Natural killer cell (primary cell): ENCODE measurements around the gene NTN4. TPM values are rescaled to one million over a fixed set of nuclear protein-coding genes. Genes with fewer than 3 reads are reported as not detected.

Experiments used
- ATAC-seq, 3 donors: fragments of 150-1000 bp in 2 of 3; fragments of 200-7000 bp in 1 of 3; cut with Tn5 transposase; 1 replicate in 1 of 3; 2 replicates in 2 of 3; pipeline ENCODE4 v1.10.0; 2021; ENCODE audit warnings: mild to moderate bottlenecking in 2 of 3, moderate library complexity in 2 of 3
- DNase-seq, 2 donors: peaks; one replicate each; pipeline versions ENCODE4 v3.0.0 to v3.0.0-alpha.2; 2013 to 2021; ENCODE audit warnings: mixed read lengths in 1 of 2
- H3K27ac ChIP-seq: one replicate; pipeline ENCODE4 v1.5.1; 2013; ENCODE audit warnings: mild to moderate bottlenecking, low read length
- H3K27me3 ChIP-seq: one replicate; pipeline ENCODE4 v1.6.1; 2013; ENCODE audit warnings: low read length; ENCODE audit not compliant: control insufficient read depth, insufficient read depth
- H3K36me3 ChIP-seq: one replicate; pipeline ENCODE4 v1.6.1; 2013; ENCODE audit warnings: low read length; ENCODE audit not compliant: control insufficient read depth, insufficient read depth
- H3K4me1 ChIP-seq: one replicate; pipeline ENCODE4 v1.6.1; 2013; ENCODE audit warnings: low read length; ENCODE audit not compliant: control insufficient read depth, insufficient read depth
- H3K4me3 ChIP-seq: one replicate; pipeline ENCODE4 v1.5.1; 2013; ENCODE audit warnings: low read length
- H3K9me3 ChIP-seq: one replicate; pipeline ENCODE4 v1.6.1; 2013; ENCODE audit warnings: low read length; ENCODE audit not compliant: control insufficient read depth, insufficient read depth
- H3K27ac Mint-ChIP-seq, 2 donors: one replicate each; pipeline ENCODE4 v1.8.0; 2022; ENCODE audit warnings: mild to moderate bottlenecking in 2 of 2, mixed read lengths in 2 of 2, moderate library complexity in 1 of 2
- H3K27me3 Mint-ChIP-seq, 2 donors: one replicate each; pipeline ENCODE4 v1.8.0; 2022; ENCODE audit warnings: low read depth in 2 of 2, mixed read lengths in 2 of 2
- H3K36me3 Mint-ChIP-seq: one replicate; pipeline ENCODE4 v1.8.0; 2022; ENCODE audit warnings: mixed read lengths
- H3K4me1 Mint-ChIP-seq, 2 donors: one replicate each; pipeline ENCODE4 v1.8.0; 2022; ENCODE audit warnings: mixed read lengths in 2 of 2
- H3K4me3 Mint-ChIP-seq: one replicate; pipeline ENCODE4 v1.8.0; 2022; ENCODE audit warnings: mild to moderate bottlenecking, moderate library complexity, mixed read lengths
- H3K9me3 Mint-ChIP-seq, 2 donors: one replicate each; pipeline ENCODE4 v1.8.0; 2022; ENCODE audit warnings: mixed read lengths in 2 of 2
- CTCF ChIP-seq: fragments of 200-600 bp; IDR thresholded peaks from one replicate; pipeline ENCODE4 v1.8.0; 2022; ENCODE audit warnings: antibody characterized with exemption
- WGBS: methylation state at CpG from one replicate; pipeline ENCODE4 v1.1.7; 2013; ENCODE audit warnings: missing lambda C conversion rate; ENCODE audit not compliant: insufficient coverage; 5-methylcytosine and 5-hydroxymethylcytosine counted together
- intact Hi-C: fragments of 100-400 bp; cut with micrococcal nuclease; formaldehyde crosslinking; loops from one replicate; pipeline ENCODE4 v1.14.2; 2022
- total RNA-seq, 4 donors: library from RNA; stranded (reverse); fragments of 120-200 nt in 1 of 4; gene quantifications; one replicate each; pipeline versions ENCODE4 v1.2.3 to v1.2.4, GENCODE V29; 2013 to 2022

NTN4 gene
- total RNA-seq, 3 donors from 2014 or later (not counting 1 experiment from before 2014, with no cell fraction given): 0.18 TPM; not detected in 2

DNA sequence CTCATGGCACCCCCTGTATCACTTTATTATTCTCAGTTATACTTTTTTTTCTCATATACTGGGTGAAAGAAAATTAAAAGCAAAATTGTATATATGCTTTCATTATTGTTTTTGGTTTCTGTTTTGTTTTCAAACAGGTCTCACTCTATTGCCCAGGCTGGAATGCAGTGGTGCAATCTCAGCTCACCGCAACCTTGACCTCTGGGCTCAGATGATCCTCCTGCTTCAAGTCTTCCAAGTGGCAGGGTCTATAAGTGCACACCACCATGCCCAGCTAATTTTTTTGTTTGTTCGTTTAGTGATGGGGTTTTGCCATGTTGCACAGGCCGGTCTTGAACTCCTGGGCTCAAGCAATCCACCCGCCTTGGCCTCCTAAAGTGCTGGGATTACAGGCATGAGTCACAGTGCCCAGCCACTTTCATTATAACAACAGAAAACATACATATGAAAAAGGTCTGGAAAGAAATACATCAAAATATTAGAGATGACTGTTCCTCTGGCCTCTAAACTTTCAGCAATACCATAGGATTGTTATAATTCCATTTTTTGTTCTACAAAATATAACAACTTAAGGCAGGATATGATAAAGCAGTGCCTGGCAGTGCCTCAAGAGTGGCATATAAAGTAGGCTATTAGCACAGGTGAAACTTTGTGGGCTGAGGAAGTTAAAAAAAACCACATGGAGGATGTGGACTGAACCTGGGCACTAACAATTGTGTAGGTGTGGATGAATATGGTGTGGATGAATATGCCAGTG is 5.8 kb upstream of the NTN4 start:
- no peak for TF ChIP-seq CTCF
- H3K36me3 ChIP-seq: no peaks in the 10 kb centered on the region
- H3K4me3 Mint-ChIP-seq: no peak overlapping the region
- no peaks in the 10 kb centered on the region for H3K9me3 ChIP-seq
- no peak for ATAC-seq
- H3K27ac Mint-ChIP-seq: no peak overlapping the region
- H3K27me3 ChIP-seq: peaks cover 18% of the 10 kb centered on the region
- H3K4me1 ChIP-seq: peaks cover 3% of the 10 kb centered on the region
- 98% methylated on average over 4 of the region's 4 CpGs for WGBS
- H3K4me3 ChIP-seq: no peak overlapping the region
- peaks cover under 1 to 2% of the 10 kb centered on the region in 2 donors for H3K4me1 Mint-ChIP-seq
- no peaks in the 10 kb centered on the region for H3K9me3 Mint-ChIP-seq
- intact Hi-C loops: no loop called here
- DNase-seq: no peak
- peaks cover 32 to 43% of the 10 kb centered on the region in 2 donors for H3K27me3 Mint-ChIP-seq
- H3K36me3 Mint-ChIP-seq: no peaks in the 10 kb centered on the region
- no peak overlapping the region for H3K27ac ChIP-seq

DNA sequence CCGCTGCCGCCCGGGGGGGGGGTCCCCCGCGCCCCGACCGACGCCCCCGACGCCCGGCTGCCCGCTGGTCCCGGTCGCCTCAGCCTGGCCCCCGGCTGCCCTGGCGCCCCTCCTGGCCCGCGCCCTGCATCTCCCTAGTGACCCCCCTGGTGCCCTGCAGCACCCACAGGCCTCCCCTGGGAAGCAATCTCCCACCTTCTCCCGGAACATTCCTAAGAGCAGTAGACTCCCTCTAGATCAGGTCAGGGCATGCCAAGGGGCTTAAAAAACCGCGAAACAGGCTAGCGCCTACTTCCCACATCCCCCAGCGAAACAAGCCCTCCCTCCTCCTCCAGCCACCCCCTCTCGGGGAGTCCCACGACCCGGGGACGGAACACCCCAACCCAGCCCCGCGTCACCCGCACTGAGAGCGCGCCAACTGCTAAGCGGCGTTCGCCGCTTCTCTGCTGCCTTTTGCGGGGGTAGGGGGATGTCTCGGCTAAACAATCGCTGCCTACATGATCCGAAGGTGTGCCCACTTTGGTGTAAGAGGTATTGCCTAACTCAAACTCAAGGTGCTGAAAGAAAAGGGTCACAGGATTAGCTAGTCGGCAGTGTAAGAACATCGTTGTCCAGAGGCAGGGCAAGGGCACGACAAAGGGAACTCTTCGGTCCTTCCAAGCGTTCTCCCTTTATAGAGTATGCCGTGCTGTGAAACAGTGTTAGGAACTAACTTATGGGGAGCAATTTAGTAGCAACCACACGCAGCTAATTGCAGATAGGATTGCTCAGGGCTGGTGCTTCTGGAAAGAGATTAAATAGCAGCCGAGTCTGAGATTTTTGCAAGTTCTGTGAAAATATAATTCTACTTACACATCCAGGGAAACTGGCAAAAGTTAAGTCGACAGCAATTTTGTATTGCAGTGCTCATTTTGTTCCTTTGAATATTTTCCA is 619 bp upstream of the NTN4 start:
- H3K27ac Mint-ChIP-seq: peak overlapping the region in 1 of 2 donors; percentile 47
- WGBS: 2% methylated on average over 49 of the region's 49 CpGs
- DNase-seq (peak; percentile 19 to 53), ATAC-seq (peak; percentile 65 to 80 (median 71))
- peak overlapping the region; percentile 24 for H3K4me3 ChIP-seq
- peaks cover 16% of the 10 kb centered on the region for H3K4me1 ChIP-seq
- no peaks in the 10 kb centered on the region for H3K9me3 Mint-ChIP-seq
- no peak for TF ChIP-seq CTCF
- peak overlapping the region; percentile 86 for H3K4me3 Mint-ChIP-seq
- H3K36me3 Mint-ChIP-seq: no peaks in the 10 kb centered on the region
- intact Hi-C loops: no loop called here
- H3K9me3 ChIP-seq: no peaks in the 10 kb centered on the region
- peaks cover 41 to 68% of the 10 kb centered on the region in 2 donors for H3K27me3 Mint-ChIP-seq
- H3K4me1 Mint-ChIP-seq: peaks cover 12% of the 10 kb centered on the region in 2 donors
- H3K27me3 ChIP-seq: peaks cover 49% of the 10 kb centered on the region
- no peaks in the 10 kb centered on the region for H3K36me3 ChIP-seq
- H3K27ac ChIP-seq: no peak overlapping the region

GRCh38 chr12:95789126-95790032 is 1.2 kb downstream of the NTN4 start:
- no peak overlapping the region for H3K27ac ChIP-seq
- no peaks in the 10 kb centered on the region for H3K36me3 Mint-ChIP-seq
- DNase-seq (no peak), ATAC-seq (no peak)
- H3K27me3 Mint-ChIP-seq: peaks cover 42 to 71% of the 10 kb centered on the region in 2 donors
- no peaks in the 10 kb centered on the region for H3K9me3 Mint-ChIP-seq
- H3K4me3 ChIP-seq: peak overlapping the region; percentile 23
- 17% methylated on average over 39 of the region's 39 CpGs for WGBS
- H3K27me3 ChIP-seq: peaks cover 45% of the 10 kb centered on the region
- peaks cover 12% of the 10 kb centered on the region in 2 donors for H3K4me1 Mint-ChIP-seq
- no peak for TF ChIP-seq CTCF
- no peak overlapping the region for H3K27ac Mint-ChIP-seq
- peaks cover 16% of the 10 kb centered on the region for H3K4me1 ChIP-seq
- H3K9me3 ChIP-seq: no peaks in the 10 kb centered on the region
- intact Hi-C loops: no loop called here
- no peaks in the 10 kb centered on the region for H3K36me3 ChIP-seq
- peak overlapping the region; percentile 82 for H3K4me3 Mint-ChIP-seq
